OCI-M2 (cell line): ENCODE results near the gene MYH9.
"Not testable (repeated sequence)": the region's sequence is repeated elsewhere in the genome, so short reads cannot be mapped to it uniquely, and the experiment has no call there.

ENCODE experiments used
- DNase-seq: peaks from one replicate; lab custom pipeline; 2025; ENCODE audit not compliant: unreplicated experiment; lab: John Stamatoyannopoulos, UW

MYH9 gene

DNA sequence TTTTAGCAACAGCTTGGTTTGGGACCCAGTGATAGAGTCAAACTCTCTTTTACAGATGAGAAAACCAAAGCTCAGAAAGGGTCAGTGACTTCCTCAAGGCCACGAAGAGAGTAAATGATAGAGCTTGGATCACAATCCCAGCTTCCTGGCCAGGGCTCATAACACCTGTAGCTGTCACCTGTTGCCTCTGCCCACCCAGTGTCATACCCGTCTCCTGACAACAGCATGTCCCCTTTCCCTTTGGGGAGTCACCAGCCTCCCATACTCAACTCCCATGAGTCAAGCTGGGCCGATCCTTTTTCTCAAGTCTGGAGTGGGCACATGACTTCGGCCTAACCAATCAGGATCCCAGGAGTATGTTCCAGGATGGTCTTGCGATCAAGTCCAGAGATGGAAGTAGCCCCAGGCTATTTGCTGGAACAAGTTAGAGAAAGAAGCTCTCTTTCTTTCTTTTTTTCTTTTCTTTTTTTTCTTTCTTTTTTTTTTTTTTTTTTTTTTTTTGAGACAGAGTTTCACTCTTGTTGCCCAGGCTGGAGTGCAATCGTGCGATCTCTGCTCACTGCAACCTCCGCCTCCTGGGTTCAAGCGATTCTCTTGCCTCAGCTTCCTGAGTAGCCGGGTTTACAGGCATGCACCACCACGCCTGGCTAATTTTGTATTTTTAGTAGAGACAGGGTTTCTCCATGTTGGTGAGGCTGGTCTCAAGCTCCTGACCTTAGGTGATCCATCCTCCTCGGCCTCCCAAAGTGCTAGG, 27.8 kb upstream of the MYH9 start:
- no peak for DNase-seq

- DNase-seq: no peak
Measured at GRCh38 chr22:36413022-36413775, 25.4 kb upstream of the MYH9 start.

GRCh38 chr22:36411589-36412258, 24.0 kb upstream of the MYH9 start:
- no peak for DNase-seq

GRCh38 chr22:36409911-36410756, 22.4 kb upstream of the MYH9 start:
- DNase-seq: no peak

DNA sequence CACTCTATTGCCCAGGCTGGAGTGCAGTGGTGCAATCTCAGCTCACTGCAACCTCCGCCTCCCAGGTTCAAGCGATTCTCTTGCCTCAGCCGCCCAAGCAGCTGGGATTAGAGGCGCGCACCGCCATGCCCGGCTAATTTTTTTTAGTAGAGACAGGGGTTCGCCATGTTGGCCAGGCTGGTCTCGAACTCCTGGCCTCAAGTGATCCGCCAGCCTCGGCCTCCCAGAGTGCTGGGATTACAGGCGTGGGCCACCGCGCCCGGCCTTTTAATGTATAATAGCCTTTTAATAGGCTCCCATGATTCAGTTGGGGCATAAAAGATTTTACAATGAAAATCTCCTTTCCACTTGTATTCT, 21.8 kb upstream of the MYH9 start:
- not testable (repeated sequence) for DNase-seq

GRCh38 chr22:36409056-36409455, 21.3 kb upstream of the MYH9 start:
- DNase-seq: no peak

DNA sequence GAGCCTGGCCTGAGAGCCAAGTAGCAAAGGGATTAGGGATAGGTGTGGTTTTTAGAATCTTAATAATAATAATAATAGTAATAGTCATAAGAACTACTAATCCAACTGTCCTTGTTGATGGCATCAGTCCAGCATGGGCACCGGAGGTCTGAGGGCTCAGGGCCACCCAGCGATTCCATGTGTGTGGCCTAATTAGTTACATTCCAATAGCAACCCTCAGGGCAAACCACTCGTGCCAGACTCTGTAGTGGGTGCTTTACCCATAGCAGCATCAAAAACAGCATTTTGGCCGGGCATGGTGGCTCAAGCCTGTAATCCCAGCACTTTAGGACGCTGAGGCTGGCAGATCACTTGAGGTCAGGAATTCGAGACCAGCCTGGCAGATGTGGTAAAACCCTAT, 19.0 kb upstream of the MYH9 start:
- no peak for DNase-seq

DNA sequence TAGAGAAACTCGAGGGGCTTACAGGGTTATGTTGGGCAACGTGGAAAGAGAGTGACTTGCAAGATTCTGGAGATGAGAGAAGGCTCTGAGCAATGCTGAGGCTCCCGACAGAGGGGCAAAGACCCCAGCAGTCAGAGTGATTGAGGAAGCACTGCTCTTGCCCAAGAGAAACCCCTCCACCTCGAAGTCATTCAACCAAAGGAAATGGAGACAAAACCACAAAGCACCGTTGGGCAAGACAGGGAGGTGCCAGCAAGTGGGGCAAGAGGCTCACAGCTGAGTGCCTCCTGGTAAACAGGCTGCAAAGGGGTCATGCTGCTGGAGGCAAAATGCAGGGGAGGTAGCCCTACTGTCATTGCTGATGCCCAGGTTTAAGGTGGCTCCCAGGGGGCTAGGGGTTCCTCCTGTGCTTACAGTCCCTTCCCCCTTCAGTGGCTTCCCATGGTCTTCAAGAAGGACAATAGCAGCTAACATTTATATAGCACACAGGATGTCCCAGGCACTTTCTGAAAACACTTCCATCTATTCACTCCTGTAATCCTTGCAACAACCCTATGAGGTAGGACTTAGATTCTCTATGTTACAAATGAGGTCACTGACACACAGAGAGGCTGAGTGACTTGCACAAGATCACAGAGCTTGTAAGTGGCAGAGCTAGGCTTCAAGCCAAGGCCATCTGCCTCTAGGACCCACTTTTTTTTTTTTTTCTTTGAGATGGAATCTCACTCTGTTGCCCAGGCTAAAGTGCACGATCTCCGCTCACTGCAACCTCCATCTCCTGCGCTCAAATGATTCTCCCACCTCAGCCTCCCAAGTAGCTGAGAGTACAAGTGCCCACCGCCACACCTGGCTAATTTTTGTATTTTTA, 18.1 kb upstream of the MYH9 start:
- DNase-seq: no peak

- DNase-seq: no peak
Measured at GRCh38 chr22:36405221-36405661, 17.5 kb upstream of the MYH9 start.

GRCh38 chr22:36404446-36404845, 16.7 kb upstream of the MYH9 start:
- no peak for DNase-seq

DNA sequence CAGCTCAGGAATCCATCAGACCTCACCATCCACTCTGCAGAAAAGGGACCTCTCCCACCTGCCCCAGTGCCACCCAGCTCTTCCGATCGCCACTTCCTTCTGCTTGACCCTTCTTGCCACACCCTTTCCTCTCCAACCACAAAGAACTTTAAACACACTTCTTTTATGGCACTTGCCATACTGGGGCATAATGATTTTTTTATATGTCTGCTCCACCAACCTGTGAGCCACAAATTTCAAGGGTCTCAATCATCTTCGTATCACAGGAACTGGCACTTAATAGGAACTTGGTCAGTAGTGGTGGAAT, 11.7 kb upstream of the MYH9 start:
- no peak for DNase-seq

GRCh38 chr22:36398601-36399471, 11.1 kb upstream of the MYH9 start:
- no peak for DNase-seq

GRCh38 chr22:36397131-36398093, 9.6 kb upstream of the MYH9 start:
- DNase-seq: no peak

GRCh38 chr22:36395915-36396314, 8.1 kb upstream of the MYH9 start:
- no peak for DNase-seq

- no peak for DNase-seq
Measured at GRCh38 chr22:36395055-36395849, 7.5 kb upstream of the MYH9 start.

DNA sequence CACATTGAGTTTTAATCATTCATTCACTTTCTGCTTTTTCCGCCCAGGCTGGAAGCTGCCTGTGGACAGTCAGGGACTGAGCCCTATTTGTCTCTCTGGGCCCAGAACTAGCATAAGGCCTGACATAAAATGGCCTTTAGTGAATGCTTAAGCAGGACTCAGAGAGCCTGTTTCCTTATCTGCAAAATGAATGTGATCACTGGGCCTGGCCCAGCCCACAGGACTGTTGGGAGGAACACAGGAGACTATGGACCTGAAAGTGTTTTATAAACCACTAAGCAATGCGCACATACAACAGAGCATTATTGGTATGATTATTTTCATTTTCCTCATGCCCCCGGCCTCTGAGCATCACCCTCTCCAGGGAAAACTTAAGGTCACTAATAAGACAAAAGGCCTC, 3.9 kb upstream of the MYH9 start:
- no peak for DNase-seq

DNA sequence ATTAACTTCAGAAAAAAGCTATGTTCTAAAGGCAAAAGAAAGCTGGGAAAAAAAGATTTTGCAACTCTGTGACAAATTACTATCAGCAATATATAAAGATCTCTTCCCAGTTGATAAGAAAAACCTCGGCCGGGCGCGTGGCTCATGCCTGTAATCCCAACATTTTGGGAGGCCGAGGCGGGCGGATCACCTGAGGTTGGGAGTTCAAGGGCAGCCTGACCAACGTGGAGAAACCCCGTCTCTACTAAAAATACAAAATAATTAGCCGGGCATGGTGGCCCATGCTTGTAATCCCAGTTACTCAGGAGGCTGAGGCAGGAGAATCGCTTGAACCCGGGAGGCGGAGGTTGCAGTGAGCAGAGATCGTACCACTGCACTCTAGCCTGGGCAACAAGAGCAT, 1.4 kb upstream of the MYH9 start:
- DNase-seq: not testable (repeated sequence)

GRCh38 chr22:36387709-36387958, 133 bp downstream of the MYH9 start:
- no peak for DNase-seq
